Caco-2 (cell line): ENCODE data around the gene KCMF1. TPM values are rescaled to one million over a fixed set of nuclear protein-coding genes. Genes with fewer than 3 reads are reported as not detected.

Experiments
- BruUV-seq: library from RNA; stranded (reverse); fragments of 400-500 nt; replicated peaks from 2 replicates; lab custom pipeline; 2021; lab: Mats Ljungman, UMichigan
- CTCF ChIA-PET: fragments of 300-600 bp; sonication (Branson Sonifier 250); formaldehyde crosslinking; loops from one replicate; lab custom pipeline; 2022; ENCODE audit warnings: antibody characterized with exemption; lab: Charles Lee
- POLR2A ChIA-PET: fragments of 300-600 bp; sonication (Branson Sonifier 250); formaldehyde crosslinking; loops from one replicate; lab custom pipeline; 2022; ENCODE audit warnings: antibody characterized with exemption; lab: Charles Lee
- DNase-seq, 2 experiments: peaks; one replicate each; pipeline versions ENCODE4 v3.0.0 to v3.0.0-alpha.2; 2020 to 2022
- H3K27me3 ChIP-seq: replicated peaks from 2 replicates; pipeline ENCODE4 v1.6.0; 2011; ENCODE audit warnings: low read length; ENCODE audit not compliant: control insufficient read depth, insufficient read depth
- H3K36me3 ChIP-seq: 2 replicates; pipeline ENCODE4 v1.5.1; 2011; ENCODE audit warnings: low read length; ENCODE audit not compliant: control insufficient read depth, insufficient read depth
- H3K4me1 ChIP-seq: fragments of 250-450 bp; sonication (Bioruptor Pico); 2 replicates; pipeline ENCODE4 v1.5.1; 2020; ENCODE audit warnings: mild to moderate bottlenecking
- H3K4me3 ChIP-seq: 2 replicates; pipeline ENCODE4 v1.5.1; 2011; ENCODE audit warnings: low read depth, mild to moderate bottlenecking, control low read depth, low read length
- H3K9me3 ChIP-seq: fragments of 250-450 bp; sonication (Bioruptor Pico); 2 replicates; pipeline ENCODE4 v1.5.1; 2020; ENCODE audit warnings: mild to moderate bottlenecking, moderate library complexity
- H3K27ac Mint-ChIP-seq: one replicate; pipeline ENCODE4 v1.8.0; 2022; ENCODE audit warnings: mixed read lengths; ENCODE audit not compliant: unreplicated experiment
- H3K27me3 Mint-ChIP-seq: one replicate; pipeline ENCODE4 v1.8.0; 2022; ENCODE audit warnings: mixed read lengths; ENCODE audit not compliant: insufficient read depth, unreplicated experiment
- H3K36me3 Mint-ChIP-seq: one replicate; pipeline ENCODE4 v1.8.0; 2022; ENCODE audit warnings: mild to moderate bottlenecking, mixed read lengths; ENCODE audit not compliant: insufficient read depth, unreplicated experiment
- H3K4me1 Mint-ChIP-seq: one replicate; pipeline ENCODE4 v1.8.0; 2022; ENCODE audit warnings: low read depth, mixed read lengths; ENCODE audit not compliant: unreplicated experiment
- H3K4me3 Mint-ChIP-seq: one replicate; pipeline ENCODE4 v1.8.0; 2022; ENCODE audit warnings: mild to moderate bottlenecking, moderate library complexity, mixed read lengths; ENCODE audit not compliant: unreplicated experiment
- H3K9me3 Mint-ChIP-seq: one replicate; pipeline ENCODE4 v1.8.0; 2022; ENCODE audit warnings: mixed read lengths; ENCODE audit not compliant: unreplicated experiment
- CTCF ChIP-seq, 2 experiments: fragments of 200-600 bp in 1 of 2; IDR thresholded peaks; 1 replicate in 1 of 2; 2 replicates in 1 of 2; pipeline versions ENCODE4 v1.5.1 to v1.8.0; 2011 to 2022; ENCODE audit warnings: antibody characterized with exemption in 1 of 2, control low read depth in 1 of 2, inconsistent platforms in 1 of 2, low read depth in 1 of 2, low read length in 1 of 2, mild to moderate bottlenecking in 1 of 2, moderate library complexity in 1 of 2; ENCODE audit not compliant: insufficient read depth in 1 of 2, severe bottlenecking in 1 of 2, unreplicated experiment in 1 of 2
- intact Hi-C: fragments of 100-400 bp; cut with micrococcal nuclease; formaldehyde crosslinking; loops from one replicate; pipeline ENCODE4 v1.10.0; 2022; ENCODE audit not compliant: unreplicated experiment
- total RNA-seq: library from RNA; stranded (reverse); gene quantifications from 2 replicates; pipeline ENCODE4 v1.2.3, GENCODE V29; 2022

Gene KCMF1
- total RNA-seq, 1 experiment from 2014 or later = 81.5 TPM

DNA sequence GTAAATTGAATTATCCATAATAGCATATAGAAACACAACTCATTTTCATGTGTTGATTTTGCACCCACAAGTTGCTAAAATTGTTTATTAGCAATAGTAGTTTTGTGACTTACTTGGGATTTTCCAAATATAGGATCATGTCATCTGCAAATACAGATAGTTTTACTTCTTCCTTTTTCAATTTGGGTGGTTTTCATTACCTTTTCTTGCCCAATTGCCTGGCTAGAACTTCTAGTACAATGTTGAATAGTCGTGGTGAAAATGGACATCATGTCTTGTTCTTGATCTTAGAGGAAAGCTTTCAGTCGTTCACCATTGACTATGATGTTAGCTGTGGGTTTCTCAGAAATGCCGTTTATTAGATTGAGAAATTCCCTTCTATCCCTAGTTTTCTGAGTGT, 102.1 kb downstream of the KCMF1 start:
- CTCF ChIA-PET = no interaction called here
- H3K4me3 ChIP-seq = no peak overlapping the region

DNA sequence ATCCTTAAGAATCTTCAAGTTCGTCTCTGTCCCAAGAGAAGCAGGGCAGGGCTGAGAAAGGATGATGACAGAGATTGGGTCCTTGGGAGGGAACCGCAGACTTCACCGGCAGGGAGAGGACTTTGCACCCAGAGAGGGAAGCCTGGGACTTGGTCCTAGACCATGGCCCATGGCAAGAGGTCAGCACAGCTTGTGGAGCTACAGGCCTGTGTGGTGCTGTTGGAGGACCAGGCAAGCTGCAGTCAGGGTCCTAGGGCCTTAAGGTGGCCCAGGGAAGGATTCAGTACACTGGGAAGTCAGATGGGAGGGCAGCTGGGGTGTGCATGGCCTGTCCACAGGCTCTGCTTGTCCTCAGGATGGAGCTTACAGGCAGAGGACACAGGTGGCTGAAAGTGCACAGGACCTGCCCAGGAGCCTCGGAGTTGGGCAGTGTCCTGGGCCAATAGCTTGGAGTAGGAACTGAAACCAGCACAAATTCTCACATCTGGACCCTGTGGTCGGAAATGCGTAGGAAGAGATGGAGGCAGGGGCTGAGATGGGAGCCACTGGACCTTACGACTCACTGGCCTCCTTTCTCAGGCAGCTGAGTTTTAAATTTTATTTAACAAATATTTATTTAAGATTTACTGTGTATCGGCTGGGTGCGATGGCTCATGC, 105.8 kb downstream of the KCMF1 start:
- Histone ChIP-seq H3K4me3 (no peak overlapping the region), H3K36me3 (no peaks in the 10 kb centered on the region), H3K9me3 (no peaks in the 10 kb centered on the region), H3K27me3 (no peaks in the 10 kb centered on the region), H3K4me1 (no peaks in the 10 kb centered on the region)
- no peak for DNase-seq
- TF ChIP-seq CTCF (IDR thresholded peaks at IDR 0.05; ENCODE audit: insufficient read depth in 1 of 2, low read depth in 1 of 2, low read length in 1 of 2, severe bottlenecking in 1 of 2, unreplicated experiment in 1 of 2) = no peak
- Mint-ChIP-seq H3K4me1 (peaks cover 12% of the 10 kb centered on the region), H3K4me3 (no peak overlapping the region), H3K9me3 (no peaks in the 10 kb centered on the region), H3K27ac (no peak overlapping the region), H3K36me3 (no peaks in the 10 kb centered on the region), H3K27me3 (peaks cover 12% of the 10 kb centered on the region)
- ChIA-PET CTCF (interaction anchor here (0.6 to 1.2 kb wide), 3 partner anchors 218 to 501 kb away, joined by 3 read pairs; no protein-coding TSS in a partner anchor), POLR2A (no interaction called here)
- intact Hi-C loops = no loop called here
- no TSS peak for BruUV-seq

More for the DNA sequence above, 102.1 kb downstream of the KCMF1 start:
- POLR2A ChIA-PET = no interaction called here
- Mint-ChIP-seq H3K4me1 (peaks cover 12% of the 10 kb centered on the region), H3K9me3 (no peaks in the 10 kb centered on the region), H3K27ac (no peak overlapping the region), H3K4me3 (no peak overlapping the region), H3K27me3 (peaks cover 8% of the 10 kb centered on the region), H3K36me3 (no peaks in the 10 kb centered on the region)
- intact Hi-C loops = no loop called here
- BruUV-seq = no TSS peak
- H3K27me3 ChIP-seq = no peaks in the 10 kb centered on the region
- H3K4me1 ChIP-seq = no peaks in the 10 kb centered on the region
- no peak for TF ChIP-seq CTCF (IDR thresholded peaks at IDR 0.05; ENCODE audit: insufficient read depth in 1 of 2, low read depth in 1 of 2, low read length in 1 of 2, severe bottlenecking in 1 of 2, unreplicated experiment in 1 of 2)
- H3K9me3 ChIP-seq = no peaks in the 10 kb centered on the region
- no peak for DNase-seq
- no peaks in the 10 kb centered on the region for H3K36me3 ChIP-seq

- H3K4me1 ChIP-seq = no peaks in the 10 kb centered on the region
- no peaks in the 10 kb centered on the region for H3K36me3 ChIP-seq
- no peak overlapping the region for H3K27ac Mint-ChIP-seq
- peaks cover 14% of the 10 kb centered on the region for H3K27me3 Mint-ChIP-seq
- H3K4me3 ChIP-seq = no peak overlapping the region
- DNase-seq = no peak
- H3K4me1 Mint-ChIP-seq = peaks cover 12% of the 10 kb centered on the region
- no peaks in the 10 kb centered on the region for H3K9me3 ChIP-seq
- intact Hi-C loops = no loop called here
- no peaks in the 10 kb centered on the region for H3K36me3 Mint-ChIP-seq
- BruUV-seq = no TSS peak
- ChIA-PET CTCF (no interaction called here), POLR2A (no interaction called here)
- H3K9me3 Mint-ChIP-seq = no peaks in the 10 kb centered on the region
- H3K27me3 ChIP-seq = no peaks in the 10 kb centered on the region
- no peak overlapping the region for H3K4me3 Mint-ChIP-seq
- no peak for TF ChIP-seq CTCF (IDR thresholded peaks at IDR 0.05; ENCODE audit: insufficient read depth in 1 of 2, low read depth in 1 of 2, low read length in 1 of 2, severe bottlenecking in 1 of 2, unreplicated experiment in 1 of 2)
Measured at GRCh38 chr2:85077859-85078419, 107.0 kb downstream of the KCMF1 start.
